ENCODE measurements around the gene NPS.

DNA sequence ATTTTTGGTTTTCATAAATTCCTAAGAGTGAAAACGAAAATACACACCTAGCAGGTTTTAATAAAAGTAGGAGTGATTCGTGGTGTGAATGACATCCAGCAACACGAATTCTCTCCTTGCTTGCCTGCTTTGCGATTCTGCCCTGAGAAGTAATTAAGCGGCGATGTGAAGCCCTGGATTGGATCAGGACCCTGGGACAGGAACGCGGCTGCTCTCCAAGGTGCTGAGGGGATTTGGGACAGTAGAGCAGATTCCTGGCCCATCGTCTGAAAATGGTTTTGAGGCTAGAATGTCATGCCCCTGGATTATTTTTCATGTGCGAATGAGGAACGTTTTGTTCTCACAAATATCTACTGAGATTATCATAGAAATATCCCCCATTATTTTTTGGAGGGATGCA, 7.8 kb downstream of the NPS start:
- TF ChIP-seq CTCF (conservative IDR thresholded peaks at IDR 0.05; ENCODE audit: low read length) (no peak), EZH2phosphoT487 (IDR thresholded peaks at IDR 0.05; ENCODE audit: borderline replicate concordance) (no peak)

All from Loucy (cell line).